Measurements from ENCODE around the gene ALDH3A2.

DNA sequence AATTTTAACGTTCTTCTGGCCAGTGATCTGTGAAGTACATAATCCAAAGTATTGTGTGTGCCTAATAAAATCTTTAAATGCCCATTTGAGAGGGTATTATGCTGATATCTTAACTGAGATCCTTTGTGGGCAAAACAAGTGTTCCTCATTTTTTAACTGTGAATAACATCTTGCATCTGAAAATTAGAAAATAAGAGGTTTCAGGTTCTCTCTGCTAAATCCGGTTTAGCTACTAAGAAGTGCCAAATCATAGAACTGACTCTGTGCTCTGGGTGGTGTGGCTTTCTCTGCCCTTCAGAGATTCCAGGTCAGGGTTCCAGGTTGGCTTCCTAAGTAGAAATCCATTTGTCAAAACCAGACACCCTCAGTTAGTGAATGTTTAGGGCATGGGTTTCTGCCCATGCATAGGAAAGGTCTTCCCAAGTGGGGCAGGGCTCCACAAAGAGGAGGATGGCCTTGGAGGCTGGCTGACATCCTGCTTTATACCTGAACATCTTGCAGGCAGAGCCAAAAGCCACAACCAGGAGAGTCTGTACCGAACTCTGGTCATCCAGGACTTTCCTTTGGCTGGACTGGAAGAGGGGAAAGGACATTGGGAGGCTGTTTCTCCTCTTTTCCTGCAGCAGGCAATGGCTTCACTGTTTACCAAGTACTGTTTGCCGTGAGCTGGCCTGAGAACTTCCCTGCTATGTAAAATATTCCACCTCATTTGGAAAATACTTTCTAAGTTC, 8.5 kb downstream of the ALDH3A2 start:
- TF ChIP-seq, protein P1, sequence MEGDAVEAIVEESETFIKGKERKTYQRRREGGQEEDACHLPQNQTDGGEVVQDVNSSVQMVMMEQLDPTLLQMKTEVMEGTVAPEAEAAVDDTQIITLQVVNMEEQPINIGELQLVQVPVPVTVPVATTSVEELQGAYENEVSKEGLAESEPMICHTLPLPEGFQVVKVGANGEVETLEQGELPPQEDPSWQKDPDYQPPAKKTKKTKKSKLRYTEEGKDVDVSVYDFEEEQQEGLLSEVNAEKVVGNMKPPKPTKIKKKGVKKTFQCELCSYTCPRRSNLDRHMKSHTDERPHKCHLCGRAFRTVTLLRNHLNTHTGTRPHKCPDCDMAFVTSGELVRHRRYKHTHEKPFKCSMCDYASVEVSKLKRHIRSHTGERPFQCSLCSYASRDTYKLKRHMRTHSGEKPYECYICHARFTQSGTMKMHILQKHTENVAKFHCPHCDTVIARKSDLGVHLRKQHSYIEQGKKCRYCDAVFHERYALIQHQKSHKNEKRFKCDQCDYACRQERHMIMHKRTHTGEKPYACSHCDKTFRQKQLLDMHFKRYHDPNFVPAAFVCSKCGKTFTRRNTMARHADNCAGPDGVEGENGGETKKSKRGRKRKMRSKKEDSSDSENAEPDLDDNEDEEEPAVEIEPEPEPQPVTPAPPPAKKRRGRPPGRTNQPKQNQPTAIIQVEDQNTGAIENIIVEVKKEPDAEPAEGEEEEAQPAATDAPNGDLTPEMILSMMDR (IDR thresholded peaks at IDR 0.05), result no peak
- no peak for TF ChIP-seq POLR2A (IDR thresholded peaks at IDR 0.05)
